ENCODE measurements around the gene HBE1. TPM values are rescaled to one million over a fixed set of nuclear protein-coding genes. Genes with fewer than 3 reads are reported as not detected.

The HBE1 gene
- polyA plus RNA-seq, 3 donors = not detected

- intact Hi-C loops (cut with micrococcal nuclease) = no loop called here
- H3K4me3 Mint-ChIP-seq = no peak overlapping the region
- Histone ChIP-seq H3K4me1 (ENCODE audit: control insufficient read depth in 1 of 2, insufficient read depth in 2 of 2, low read length in 2 of 2) (no peaks in the 10 kb centered on the region), H3K27ac (ENCODE audit: low read depth in 1 of 2, low read length in 2 of 2) (no peak overlapping the region), H3K9ac (ENCODE audit: insufficient read depth, low read length, poor library complexity, severe bottlenecking) (no peak overlapping the region), H3K36me3 (replicated peaks in 1 of 2; ENCODE audit: control insufficient read depth in 1 of 2, insufficient read depth in 2 of 2, low read length in 2 of 2) (no peaks in the 10 kb centered on the region), H3K27me3 (ENCODE audit: control insufficient read depth in 2 of 2, insufficient read depth in 2 of 2, low read length in 2 of 2) (no peaks in the 10 kb centered on the region), H2AFZ (ENCODE audit: insufficient read depth, low read depth, low read length, poor library complexity, severe bottlenecking) (no peak overlapping the region), H3K9me3 (replicated peaks in 1 of 2; ENCODE audit: control insufficient read depth in 1 of 2, insufficient read depth in 1 of 2, low read length in 2 of 2) (no peaks in the 10 kb centered on the region), H3K4me3 (replicated peaks in 1 of 3; ENCODE audit: low read depth in 2 of 3, low read length in 3 of 3) (no peak overlapping the region), H4K20me1 (ENCODE audit: insufficient read depth, low read length) (no peaks in the 10 kb centered on the region), H3K79me2 (ENCODE audit: insufficient read depth, low read length) (no peaks in the 10 kb centered on the region), H3K4me2 (replicated peaks; ENCODE audit: extremely low read depth, low read length, poor library complexity, severe bottlenecking) (no peak overlapping the region)
- H3K9me3 Mint-ChIP-seq = peaks cover 0 to 3% (median 0%) of the 10 kb centered on the region in 7 donors
- WGBS (ENCODE audit: insufficient coverage) = 100% methylated on average over 1 of the region's 3 CpGs
- no peak for TF ChIP-seq CTCF (IDR thresholded peaks at IDR 0.05)
- no peak for DNase-seq
- peaks cover 0 to 3% (median 0%) of the 10 kb centered on the region in 3 donors for H3K27me3 Mint-ChIP-seq (ENCODE audit: low read depth in 3 of 3)
- H3K27ac Mint-ChIP-seq = no peak overlapping the region
- no peaks in the 10 kb centered on the region for H3K4me1 Mint-ChIP-seq
- no peaks in the 10 kb centered on the region for H3K36me3 Mint-ChIP-seq
Observed at GRCh38 chr11:5286901-5287300, 17.2 kb upstream of the HBE1 start.

DNA sequence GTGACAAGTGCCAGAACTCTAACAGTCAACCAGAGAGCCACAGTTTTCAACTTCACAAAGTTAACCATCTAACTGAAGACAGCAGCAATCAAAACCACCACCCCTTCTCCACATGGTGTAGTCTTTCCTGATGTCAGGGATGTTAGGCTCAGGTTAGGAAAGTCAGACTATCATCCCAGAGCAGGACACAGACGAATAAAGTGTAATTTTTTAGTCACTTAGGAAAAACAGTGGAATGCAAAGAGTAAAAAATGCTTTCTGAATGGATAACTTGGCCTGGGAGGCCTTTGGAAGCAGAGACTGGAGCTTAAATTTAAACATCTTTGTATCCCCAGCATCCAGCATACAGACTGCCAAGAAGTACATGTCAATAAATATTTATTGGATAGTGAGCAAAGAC lies 16.6 kb upstream of the HBE1 start:
- Histone ChIP-seq H3K4me1 (ENCODE audit: control insufficient read depth in 1 of 2, insufficient read depth in 2 of 2, low read length in 2 of 2) (no peaks in the 10 kb centered on the region), H3K4me2 (replicated peaks; ENCODE audit: extremely low read depth, low read length, poor library complexity, severe bottlenecking) (no peak overlapping the region), H3K36me3 (replicated peaks in 1 of 2; ENCODE audit: control insufficient read depth in 1 of 2, insufficient read depth in 2 of 2, low read length in 2 of 2) (no peaks in the 10 kb centered on the region), H3K4me3 (replicated peaks in 1 of 3; ENCODE audit: low read depth in 2 of 3, low read length in 3 of 3) (no peak overlapping the region), H3K9me3 (replicated peaks in 1 of 2; ENCODE audit: control insufficient read depth in 1 of 2, insufficient read depth in 1 of 2, low read length in 2 of 2) (no peaks in the 10 kb centered on the region), H3K9ac (ENCODE audit: insufficient read depth, low read length, poor library complexity, severe bottlenecking) (no peak overlapping the region), H3K79me2 (ENCODE audit: insufficient read depth, low read length) (no peaks in the 10 kb centered on the region), H3K27me3 (ENCODE audit: control insufficient read depth in 2 of 2, insufficient read depth in 2 of 2, low read length in 2 of 2) (no peaks in the 10 kb centered on the region), H2AFZ (ENCODE audit: insufficient read depth, low read depth, low read length, poor library complexity, severe bottlenecking) (no peak overlapping the region), H4K20me1 (ENCODE audit: insufficient read depth, low read length) (no peaks in the 10 kb centered on the region), H3K27ac (ENCODE audit: low read depth in 1 of 2, low read length in 2 of 2) (no peak overlapping the region)
- Mint-ChIP-seq H3K36me3 (no peaks in the 10 kb centered on the region), H3K27me3 (ENCODE audit: low read depth in 3 of 3) (peaks cover 0 to 3% (median 1%) of the 10 kb centered on the region in 3 donors), H3K9me3 (peaks cover 0 to 3% (median 0%) of the 10 kb centered on the region in 7 donors), H3K4me1 (no peaks in the 10 kb centered on the region), H3K27ac (no peak overlapping the region), H3K4me3 (no peak overlapping the region)
- DNase-seq = no peak
- WGBS (ENCODE audit: insufficient coverage) = no CpG with 5 or more reads among the region's 1 CpG
- intact Hi-C loops (cut with micrococcal nuclease) = no loop called here
- no peak for TF ChIP-seq CTCF (IDR thresholded peaks at IDR 0.05)
